ENCODE measurements around the gene CASKIN2. TPM values are rescaled to one million over a fixed set of nuclear protein-coding genes. Genes with fewer than 3 reads are reported as not detected.

Gene CASKIN2
- total RNA-seq, 1 donor from 2014 or later: 50.6 TPM

DNA sequence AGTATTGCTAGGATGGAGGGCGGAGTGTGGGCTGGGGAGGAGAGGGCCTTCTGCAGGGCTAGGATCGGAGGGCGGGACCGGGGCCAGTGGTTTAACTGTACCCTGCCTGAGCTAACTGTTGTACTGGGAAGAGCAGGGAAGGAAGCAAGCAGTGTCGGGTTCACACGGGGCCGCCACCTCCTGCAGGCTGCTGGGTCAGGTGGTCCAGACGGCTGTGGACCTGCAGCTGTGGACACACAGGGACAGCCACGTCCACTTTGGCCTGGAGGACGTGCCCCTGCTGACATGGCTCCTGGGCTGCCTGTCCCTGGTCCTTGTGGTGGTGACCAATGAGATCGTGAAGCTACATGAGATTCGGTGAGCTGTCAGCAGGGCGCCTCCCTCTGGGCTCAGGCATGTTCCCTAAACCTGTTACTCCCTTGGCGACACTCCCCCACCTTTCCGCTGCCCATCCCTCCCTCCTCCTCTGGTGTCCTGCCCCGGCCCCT is 16.6 kb downstream of the CASKIN2 start:
- Mint-ChIP-seq H3K27me3 (no peaks in the 10 kb centered on the region), H3K4me1 (ENCODE audit: low read depth) (no peaks in the 10 kb centered on the region), H3K36me3 (ENCODE audit: insufficient read depth) (peaks cover 1% of the 10 kb centered on the region), H3K4me3 (ENCODE audit: low read depth) (no peak overlapping the region), H3K27ac (peak overlapping the region; percentile 67), H3K9me3 (ENCODE audit: low read depth) (no peaks in the 10 kb centered on the region)
- DNase-seq (ENCODE audit: low spot score, unreplicated experiment): no peak
- TF ChIP-seq, protein P1, sequence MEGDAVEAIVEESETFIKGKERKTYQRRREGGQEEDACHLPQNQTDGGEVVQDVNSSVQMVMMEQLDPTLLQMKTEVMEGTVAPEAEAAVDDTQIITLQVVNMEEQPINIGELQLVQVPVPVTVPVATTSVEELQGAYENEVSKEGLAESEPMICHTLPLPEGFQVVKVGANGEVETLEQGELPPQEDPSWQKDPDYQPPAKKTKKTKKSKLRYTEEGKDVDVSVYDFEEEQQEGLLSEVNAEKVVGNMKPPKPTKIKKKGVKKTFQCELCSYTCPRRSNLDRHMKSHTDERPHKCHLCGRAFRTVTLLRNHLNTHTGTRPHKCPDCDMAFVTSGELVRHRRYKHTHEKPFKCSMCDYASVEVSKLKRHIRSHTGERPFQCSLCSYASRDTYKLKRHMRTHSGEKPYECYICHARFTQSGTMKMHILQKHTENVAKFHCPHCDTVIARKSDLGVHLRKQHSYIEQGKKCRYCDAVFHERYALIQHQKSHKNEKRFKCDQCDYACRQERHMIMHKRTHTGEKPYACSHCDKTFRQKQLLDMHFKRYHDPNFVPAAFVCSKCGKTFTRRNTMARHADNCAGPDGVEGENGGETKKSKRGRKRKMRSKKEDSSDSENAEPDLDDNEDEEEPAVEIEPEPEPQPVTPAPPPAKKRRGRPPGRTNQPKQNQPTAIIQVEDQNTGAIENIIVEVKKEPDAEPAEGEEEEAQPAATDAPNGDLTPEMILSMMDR (IDR thresholded peaks at IDR 0.05; ENCODE audit: unreplicated experiment): no peak

DNA sequence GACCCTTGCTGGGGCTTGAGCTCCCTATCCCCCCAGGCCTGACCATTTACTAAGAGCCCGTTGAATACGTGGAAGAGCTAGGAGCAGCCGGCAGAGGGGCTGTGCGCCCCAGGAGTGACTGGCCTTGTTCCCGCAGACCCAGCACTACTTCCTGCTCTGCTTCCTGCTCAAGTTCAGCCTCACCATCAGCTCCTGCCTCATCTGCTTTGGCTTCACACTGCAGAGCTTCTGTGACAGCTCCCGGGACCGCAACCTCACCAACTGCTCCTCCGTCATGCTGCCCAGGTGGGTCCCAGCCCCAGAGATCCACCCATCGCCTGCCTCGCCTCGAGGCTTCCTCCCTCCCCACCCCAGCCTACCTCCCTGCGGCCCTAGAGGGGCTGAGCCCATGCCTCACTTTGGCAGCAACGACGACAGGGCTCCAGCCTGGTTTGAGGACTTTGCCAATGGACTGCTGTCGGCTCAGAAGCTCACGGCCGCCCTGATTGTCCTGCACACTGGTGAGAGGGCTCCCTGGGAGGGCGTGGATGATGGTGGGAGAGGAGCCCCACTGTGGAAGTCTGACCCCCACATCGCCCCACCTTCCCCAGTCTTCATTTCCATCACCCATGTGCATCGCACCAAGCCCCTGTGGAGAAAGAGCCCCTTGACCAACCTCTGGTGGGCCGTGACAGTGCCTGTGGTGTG is 17.2 kb downstream of the CASKIN2 start:
- Mint-ChIP-seq H3K9me3 (ENCODE audit: low read depth) (no peaks in the 10 kb centered on the region), H3K36me3 (ENCODE audit: insufficient read depth) (peaks cover 1% of the 10 kb centered on the region), H3K27ac (peak overlapping the region; percentile 62), H3K4me1 (ENCODE audit: low read depth) (no peaks in the 10 kb centered on the region), H3K4me3 (ENCODE audit: low read depth) (no peak overlapping the region), H3K27me3 (no peaks in the 10 kb centered on the region)
- no peak for DNase-seq (ENCODE audit: low spot score, unreplicated experiment)
- TF ChIP-seq, protein P1 (IDR thresholded peaks at IDR 0.05; ENCODE audit: unreplicated experiment): no peak

DNA sequence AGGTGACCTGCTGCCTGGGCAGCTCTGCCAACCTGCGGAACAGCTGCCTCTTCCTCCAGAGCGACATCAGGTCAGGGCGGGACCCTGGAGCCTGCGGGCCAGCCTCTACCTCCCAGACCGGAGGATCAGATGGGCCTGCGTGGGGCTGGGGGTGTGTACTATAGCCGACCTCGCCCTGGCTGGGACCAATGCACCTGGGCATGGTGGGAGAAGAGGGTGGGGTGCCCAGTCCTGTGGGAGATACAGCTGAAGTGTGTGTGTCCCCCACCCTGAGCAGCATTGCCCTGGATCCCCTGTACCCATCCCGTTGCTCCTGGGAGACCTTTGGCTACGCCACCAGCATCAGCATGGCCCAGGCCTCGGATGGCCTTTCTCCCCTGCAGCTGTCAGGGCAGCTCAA is 19.3 kb downstream of the CASKIN2 start:
- no peaks in the 10 kb centered on the region for H3K9me3 Mint-ChIP-seq (ENCODE audit: low read depth)
- H3K27ac Mint-ChIP-seq: no peak overlapping the region
- peaks cover 1% of the 10 kb centered on the region for H3K36me3 Mint-ChIP-seq (ENCODE audit: insufficient read depth)
- H3K27me3 Mint-ChIP-seq: no peaks in the 10 kb centered on the region
- H3K4me3 Mint-ChIP-seq (ENCODE audit: low read depth): no peak overlapping the region
- no peak for DNase-seq (ENCODE audit: low spot score, unreplicated experiment)
- TF ChIP-seq, protein P1 (IDR thresholded peaks at IDR 0.05; ENCODE audit: unreplicated experiment): no peak
- H3K4me1 Mint-ChIP-seq (ENCODE audit: low read depth): no peaks in the 10 kb centered on the region

DNA sequence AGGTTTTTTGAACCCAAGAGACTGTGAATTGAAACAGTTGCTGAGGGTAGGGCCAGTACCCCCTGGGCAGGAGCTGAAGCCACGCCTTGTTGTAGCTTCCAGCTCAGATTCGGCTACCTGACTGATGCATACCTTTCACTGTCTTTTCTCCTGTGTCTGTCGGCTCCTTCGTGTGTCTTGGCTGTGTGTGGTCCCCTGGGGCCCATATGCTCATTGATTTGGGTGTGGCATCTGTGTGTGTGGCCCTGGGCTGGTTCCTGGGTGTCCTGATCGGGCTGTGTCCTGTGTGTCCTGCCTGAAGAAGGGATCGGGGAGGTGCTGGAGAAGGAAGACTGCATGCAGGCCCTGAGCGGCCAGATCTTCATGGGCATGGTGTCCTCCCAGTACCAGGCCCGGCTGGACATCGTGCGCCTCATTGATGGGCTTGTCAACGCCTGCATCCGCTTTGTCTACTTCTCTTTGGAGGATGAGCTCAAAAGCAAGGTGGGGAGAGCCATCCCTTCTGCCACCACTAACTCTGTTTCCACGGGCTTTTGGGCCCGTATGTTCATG is 20.9 kb downstream of the CASKIN2 start:
- no peak overlapping the region for H3K4me3 Mint-ChIP-seq (ENCODE audit: low read depth)
- H3K9me3 Mint-ChIP-seq (ENCODE audit: low read depth): no peaks in the 10 kb centered on the region
- H3K36me3 Mint-ChIP-seq (ENCODE audit: insufficient read depth): peaks cover 1% of the 10 kb centered on the region
- DNase-seq (ENCODE audit: low spot score, unreplicated experiment): no peak
- peak overlapping the region; percentile 54 for H3K27ac Mint-ChIP-seq
- H3K27me3 Mint-ChIP-seq: no peaks in the 10 kb centered on the region
- H3K4me1 Mint-ChIP-seq (ENCODE audit: low read depth): no peaks in the 10 kb centered on the region
- TF ChIP-seq, protein P1 (IDR thresholded peaks at IDR 0.05; ENCODE audit: unreplicated experiment): no peak

DNA sequence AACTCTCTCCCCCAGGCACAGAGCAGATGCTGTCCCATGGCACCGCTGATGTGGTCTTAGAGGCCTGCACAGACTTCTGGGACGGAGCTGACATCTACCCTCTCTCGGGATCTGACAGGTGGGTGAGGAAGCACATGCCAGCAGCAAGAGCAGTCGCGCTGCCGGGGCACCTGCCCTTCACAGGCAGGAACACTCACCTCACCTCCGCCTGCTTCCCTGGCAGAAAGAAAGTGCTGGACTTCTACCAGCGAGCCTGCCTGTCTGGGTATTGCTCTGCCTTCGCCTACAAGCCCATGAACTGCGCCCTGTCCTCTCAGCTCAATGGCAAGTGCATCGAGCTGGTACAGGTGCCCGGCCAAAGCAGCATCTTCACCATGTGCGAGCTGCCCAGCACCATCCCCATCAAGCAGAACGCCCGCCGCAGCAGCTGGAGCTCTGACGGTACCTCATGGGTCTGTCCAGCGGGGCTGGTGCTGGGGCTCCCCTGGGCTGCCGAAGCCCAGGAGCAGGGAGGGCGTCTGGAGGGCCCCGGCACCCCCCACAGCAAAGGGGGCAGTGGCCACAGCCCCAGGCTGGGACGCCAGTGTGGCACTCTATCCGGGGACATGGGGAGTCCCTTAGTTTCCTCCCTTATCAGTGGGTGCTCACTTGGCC is 21.7 kb downstream of the CASKIN2 start:
- Mint-ChIP-seq H3K4me1 (ENCODE audit: low read depth) (no peaks in the 10 kb centered on the region), H3K27ac (no peak overlapping the region), H3K27me3 (no peaks in the 10 kb centered on the region), H3K4me3 (ENCODE audit: low read depth) (no peak overlapping the region), H3K9me3 (ENCODE audit: low read depth) (no peaks in the 10 kb centered on the region), H3K36me3 (ENCODE audit: insufficient read depth) (peaks cover 1% of the 10 kb centered on the region)
- TF ChIP-seq, protein P1 (IDR thresholded peaks at IDR 0.05; ENCODE audit: unreplicated experiment): no peak
- no peak for DNase-seq (ENCODE audit: low spot score, unreplicated experiment)

Measured in progenitor cell of endocrine pancreas (in vitro differentiated cells).